Heart left ventricle (tissue), 16 donors: ENCODE results near the gene SLAMF8. TPM values are rescaled to one million over a fixed set of nuclear protein-coding genes. Genes with fewer than 3 reads are reported as not detected.

ENCODE experiments used
- ATAC-seq, 4 donors: fragments of 200-7000 bp; cut with Tn5 transposase; one replicate each; pipeline ENCODE4 v1.9.1; 2020 to 2022; ENCODE audit warnings: moderate library complexity in 4 of 4, mild to moderate bottlenecking in 3 of 4, moderate number of reproducible peaks in 1 of 4
- DNase-seq, 5 donors: peaks; one replicate each; pipeline ENCODE4 v3.0.0-alpha.2; 2020
- H3K27ac ChIP-seq, 12 donors: fragments of 200-600 bp; sonication (generic) in 4 of 12; one replicate each; pipeline versions ENCODE4 v1.5.0 to v1.8.0; 2016 to 2022; ENCODE audit warnings: mild to moderate bottlenecking in 2 of 12
- H3K27me3 ChIP-seq, 9 donors: fragments of 200-600 bp; sonication (generic) in 2 of 9; one replicate each; pipeline versions ENCODE4 v1.5.1 to v1.8.0; 2016 to 2022; ENCODE audit warnings: mild to moderate bottlenecking in 3 of 9
- H3K36me3 ChIP-seq, 9 donors: fragments of 200-600 bp; sonication (generic) in 2 of 9; one replicate each; pipeline versions ENCODE4 v1.5.0 to v1.8.0; 2018 to 2022; ENCODE audit warnings: mild to moderate bottlenecking in 2 of 9
- H3K4me1 ChIP-seq, 12 donors: fragments of 200-600 bp; sonication (generic) in 4 of 12; one replicate each; pipeline versions ENCODE4 v1.5.0 to v1.8.0; 2016 to 2022; ENCODE audit warnings: mild to moderate bottlenecking in 3 of 12
- H3K4me3 ChIP-seq, 12 donors: fragments of 200-600 bp; sonication (generic) in 4 of 12; one replicate each; pipeline versions ENCODE4 v1.5.0 to v1.8.0; 2017 to 2022; ENCODE audit warnings: mild to moderate bottlenecking in 9 of 12, moderate library complexity in 4 of 12
- H3K9me3 ChIP-seq, 12 donors: fragments of 200-600 bp; sonication (generic) in 4 of 12; one replicate each; pipeline versions ENCODE4 v1.5.0 to v1.8.0; 2016 to 2022; ENCODE audit warnings: mild to moderate bottlenecking in 1 of 12
- CTCF ChIP-seq, 12 donors: fragments of 200-600 bp; sonication (generic) in 4 of 12; IDR thresholded peaks; one replicate each; pipeline versions ENCODE4 v1.5.0 to v1.8.0; 2018 to 2022; ENCODE audit warnings: antibody characterized with exemption in 12 of 12, mild to moderate bottlenecking in 5 of 12
- POLR2A ChIP-seq, 2 donors: fragments of 450-650 bp; IDR thresholded peaks; one replicate each; pipeline ENCODE4 v1.6.1; 2017; ENCODE audit warnings: antibody characterized with exemption in 2 of 2, mild to moderate bottlenecking in 2 of 2, moderate library complexity in 2 of 2
- WGBS, 4 donors: extraction: QIAGEN DNeasy Blood & Tissue Kit in 2 of 4; methylation state at CpG; one replicate each; pipeline versions ENCODE4 v1.1.5 to v1.1.7; 2013 to 2018; 5-methylcytosine and 5-hydroxymethylcytosine counted together
- intact Hi-C, 10 donors: fragments of 100-400 bp; cut with DNase I; formaldehyde crosslinking; loops; one replicate each; pipeline versions ENCODE4 v1.11.1 to v1.14.2; 2022
- polyA plus RNA-seq, 2 donors: library from polyadenylated mRNA; stranded (reverse); fragments of 200-250 nt; gene quantifications; one replicate each; pipeline ENCODE4 v1.2.3, GENCODE V29; 2013
- total RNA-seq, 9 donors: library from RNA; depleted of rRNA in 2 of 9; stranded (reverse); fragments of >200 nt in 2 of 9; fragmentation: NEBNext Ultra II Directional in 3 of 9; extraction: Animal tissue kit (Norgen Biotek cat#: 25700) in 3 of 9; gene quantifications; one replicate each; pipeline versions ENCODE4 v1.1.0 to v1.2.4, GENCODE V29; 2016 to 2023
- donor health status: ischemic (EF 13 %, LVEDD 7.1; RV severe dilation, severe dysfunction).
- donor health status: healthy with polysubstance abuse.
- donor health status: DM: no; HTN: yes; CAD: no.
- donor health status: DM: no; HTN: no; CAD: no.
- donor health status: ischemic (EF 25% LVEDD 6.9; RV normal size, moderate dysfunction).
- donor health status: ischemic (EF 25% LVEDD 5.7; RV mildly dilated, moderate dysfunction).
- donor health status: healthy.
- donor health status: DM: yes; HTN: yes; CAD: no.
- donor health status: ischemic (EF 35%, LVEDD 5.7; RV mildly dilated, moderate dysfunction).
- donor health status: nonischemic (EF 11% LVEDD 7.7; RV severe dilation, severe dysfunction).
- donor health status: DM: yes; HTN: yes; CAD: no.
- donor health status: PGD.
- donor health status: ischemic (EF 29% LVEDD 5.4; RV normal size, mild dysfunction).
- donor health status: nonischemic (EF 23%, LVEDD 6.1; RV moderate dilation, normal function).

SLAMF8 gene
- total and polyA plus RNA-seq, 11 donors: 0.50 to 44.9 (median 1.5) TPM

GRCh38 chr1:159827102-159827490 lies 423 bp downstream of the SLAMF8 start:
- Histone ChIP-seq H3K9me3 (no peaks in the 10 kb centered on the region), H3K27me3 (peaks cover 0 to 10% (median 0%) of the 10 kb centered on the region in 9 donors), H3K4me3 (peak overlapping the region in 4 of 12 donors; percentile 4 to 58 (median 8)), H3K36me3 (no peaks in the 10 kb centered on the region), H3K27ac (peak overlapping the region in 2 of 12 donors; percentile 13 to 91), H3K4me1 (peaks cover 0 to 74% (median 0%) of the 10 kb centered on the region in 12 donors)
- TF ChIP-seq POLR2A (IDR thresholded peaks at IDR 0.05): no peak
- no peak for TF ChIP-seq CTCF (IDR thresholded peaks at IDR 0.05)
- intact Hi-C loops: no loop called here
- 83 to 89% (median 87%) methylated on average over 6 of the region's 6 CpGs for WGBS, 4 donors
- DNase-seq: no peak
- ATAC-seq: no peak

DNA sequence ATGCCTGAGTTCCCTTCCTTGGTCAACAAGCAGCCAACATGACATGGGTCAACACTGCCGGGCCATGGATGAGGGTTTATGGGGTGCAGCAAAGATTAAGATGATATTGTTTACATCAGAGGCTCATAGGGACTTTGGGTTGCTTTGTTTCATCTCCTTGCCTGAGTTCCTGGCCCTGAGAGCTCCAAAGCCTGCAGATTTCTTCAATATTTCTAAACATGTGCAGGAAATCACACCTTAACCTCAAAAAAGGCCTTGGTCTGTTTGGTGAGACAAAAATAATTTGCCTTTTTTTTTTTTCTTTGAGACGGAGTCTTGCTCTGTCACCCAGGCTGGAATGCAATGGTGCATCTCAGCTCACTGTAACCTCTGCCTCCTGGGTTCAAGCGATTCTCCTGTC lies 876 bp downstream of the SLAMF8 start:
- H3K4me3 ChIP-seq: peak overlapping the region in 3 of 12 donors; percentile 4 to 58 (median 7)
- H3K9me3 ChIP-seq: no peaks in the 10 kb centered on the region
- TF ChIP-seq CTCF (IDR thresholded peaks at IDR 0.05) (no peak), POLR2A (IDR thresholded peaks at IDR 0.05) (no peak)
- H3K27me3 ChIP-seq: peaks cover 0 to 10% (median 0%) of the 10 kb centered on the region in 9 donors
- DNase-seq: no peak
- H3K27ac ChIP-seq: peak overlapping the region in 1 of 12 donors; percentile 91
- intact Hi-C loops: no loop called here
- peaks cover 0 to 3% (median 0%) of the 10 kb centered on the region in 9 donors for H3K36me3 ChIP-seq
- peaks cover 0 to 74% (median 0%) of the 10 kb centered on the region in 12 donors for H3K4me1 ChIP-seq
- no peak for ATAC-seq
- WGBS, 4 donors: 95 to 100% (median 96%) methylated on average over 3 of the region's 3 CpGs

DNA sequence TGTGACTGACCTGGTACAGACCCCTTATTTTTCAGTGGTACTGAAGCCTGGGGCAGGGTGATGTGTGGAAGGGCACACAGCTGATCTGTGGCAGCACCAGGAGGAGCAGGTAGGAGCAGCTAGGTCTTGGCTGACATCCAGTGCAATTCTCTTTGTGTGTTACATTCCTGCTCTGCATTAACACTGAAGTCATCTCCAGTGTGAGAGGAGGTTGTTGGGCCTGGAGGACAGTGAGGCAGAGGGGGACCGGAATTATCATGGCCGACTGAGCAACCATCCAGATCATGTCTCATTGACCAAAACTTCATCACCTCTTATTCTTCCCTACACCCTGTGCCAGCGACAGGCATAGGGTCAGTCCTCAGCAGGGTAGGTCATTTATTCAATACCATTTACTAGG lies 1.5 kb downstream of the SLAMF8 start:
- Histone ChIP-seq H3K4me1 (peaks cover 0 to 74% (median 0%) of the 10 kb centered on the region in 12 donors), H3K4me3 (peak overlapping the region in 1 of 12 donors; percentile 58), H3K36me3 (peaks cover 0 to 10% (median 0%) of the 10 kb centered on the region in 9 donors), H3K9me3 (no peaks in the 10 kb centered on the region), H3K27me3 (peaks cover 0 to 6% (median 0%) of the 10 kb centered on the region in 9 donors), H3K27ac (peak overlapping the region in 1 of 12 donors; percentile 91)
- ATAC-seq (no peak), DNase-seq (no peak)
- 48 to 95% (median 71%) methylated on average over 3 of the region's 3 CpGs for WGBS, 4 donors
- intact Hi-C loops: no loop called here
- TF ChIP-seq CTCF (IDR thresholded peaks at IDR 0.05) (no peak), POLR2A (IDR thresholded peaks at IDR 0.05) (no peak)

GRCh38 chr1:159828581-159829272 lies 2.1 kb downstream of the SLAMF8 start:
- H3K9me3 ChIP-seq: no peaks in the 10 kb centered on the region
- peaks cover 0 to 15% (median 0%) of the 10 kb centered on the region in 9 donors for H3K36me3 ChIP-seq
- peak overlapping the region in 1 of 12 donors; percentile 58 for H3K4me3 ChIP-seq
- ATAC-seq (peak in 1 of 4 donors; percentile 19), DNase-seq (no peak)
- TF ChIP-seq POLR2A (IDR thresholded peaks at IDR 0.05) (no peak), CTCF (IDR thresholded peaks at IDR 0.05) (no peak)
- H3K4me1 ChIP-seq: peaks cover 0 to 68% (median 0%) of the 10 kb centered on the region in 12 donors
- H3K27me3 ChIP-seq: peaks cover 0 to 6% (median 0%) of the 10 kb centered on the region in 9 donors
- intact Hi-C loops: no loop called here
- 86 to 89% (median 88%) methylated on average over 11 of the region's 11 CpGs for WGBS, 4 donors
- H3K27ac ChIP-seq: peak overlapping the region in 1 of 12 donors; percentile 91
